HG02623 (cell line): ENCODE data around the gene FHOD3.

ENCODE experiments used
- ATAC-seq: cut with Tn5 transposase; IDR thresholded peaks from one replicate; pipeline ENCODE4 v1.9.1; 2021; ENCODE audit warnings: moderate library complexity; ENCODE audit not compliant: unreplicated experiment

Gene FHOD3

DNA sequence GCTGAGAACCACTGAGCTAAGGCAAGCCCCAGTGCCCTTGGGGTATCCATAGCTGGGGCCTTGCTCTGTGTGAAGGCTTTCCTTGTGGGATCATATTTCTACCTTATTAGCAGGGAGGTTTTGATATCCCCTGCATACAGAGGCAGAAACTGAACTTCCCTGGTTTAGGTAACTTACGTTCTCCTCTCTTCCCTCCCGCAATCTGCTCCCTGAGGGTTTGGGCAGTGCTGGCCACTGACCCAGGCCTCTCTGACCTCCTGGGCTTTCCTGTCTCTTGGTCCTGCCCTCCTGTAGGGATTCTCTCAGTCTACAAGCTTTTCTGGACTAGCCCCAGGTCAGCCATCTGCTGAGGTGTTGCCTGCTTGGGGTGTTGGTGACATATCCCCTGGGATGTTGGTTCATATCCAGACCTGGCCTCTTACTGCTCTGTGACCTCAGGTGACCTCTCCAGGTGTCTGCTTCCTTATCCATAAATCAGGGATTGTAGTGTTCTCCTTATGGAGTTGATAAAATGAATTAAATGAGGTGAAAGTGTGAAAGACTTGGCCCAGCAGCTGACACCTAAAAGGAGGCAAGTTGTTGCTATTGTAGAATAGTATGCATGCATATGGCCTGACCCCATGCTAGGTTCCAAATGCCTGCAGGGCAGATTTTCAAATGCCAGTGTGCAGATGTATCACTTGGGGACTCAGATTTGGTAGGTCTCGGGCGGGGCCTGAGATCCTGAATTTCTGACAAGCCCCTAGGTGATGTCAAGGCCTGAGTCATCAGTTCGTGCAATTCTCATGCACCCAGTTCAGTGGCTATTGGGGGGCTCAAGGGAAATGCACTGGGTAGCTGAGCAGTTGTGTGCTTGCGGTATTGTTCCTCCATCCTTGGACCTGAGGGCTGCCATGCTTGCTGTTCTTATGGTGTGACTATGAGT lies 106.6 kb downstream of the FHOD3 start:
- ATAC-seq, result no peak

DNA sequence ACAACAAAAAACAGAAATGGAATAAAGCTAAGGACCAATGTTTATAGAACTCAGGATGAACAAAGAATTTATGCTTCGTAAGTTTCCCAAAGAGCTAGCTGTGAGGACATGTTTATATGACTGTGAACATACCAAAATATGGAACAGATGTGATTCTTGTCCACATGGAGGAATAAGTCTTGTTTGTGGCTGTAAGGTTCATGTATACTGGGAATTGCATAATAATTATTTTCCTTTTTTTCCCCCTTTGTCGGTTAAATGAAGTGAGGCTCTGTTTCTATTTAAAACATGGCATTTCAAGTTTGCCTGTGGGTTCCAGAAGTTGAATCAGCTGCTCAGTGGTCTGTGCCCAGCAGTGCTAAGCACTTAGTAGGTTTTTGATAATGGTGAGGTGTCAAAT lies 108.1 kb downstream of the FHOD3 start:
- no peak for ATAC-seq

GRCh38 chr18:36406805-36407204 lies 109.3 kb downstream of the FHOD3 start:
- no peak for ATAC-seq

GRCh38 chr18:36408606-36409005 lies 111.1 kb downstream of the FHOD3 start:
- ATAC-seq, result no peak

- ATAC-seq, result no peak
Observed at GRCh38 chr18:36409779-36410178, 112.3 kb downstream of the FHOD3 start.

GRCh38 chr18:36410346-36410745 lies 112.8 kb downstream of the FHOD3 start:
- no peak for ATAC-seq

DNA sequence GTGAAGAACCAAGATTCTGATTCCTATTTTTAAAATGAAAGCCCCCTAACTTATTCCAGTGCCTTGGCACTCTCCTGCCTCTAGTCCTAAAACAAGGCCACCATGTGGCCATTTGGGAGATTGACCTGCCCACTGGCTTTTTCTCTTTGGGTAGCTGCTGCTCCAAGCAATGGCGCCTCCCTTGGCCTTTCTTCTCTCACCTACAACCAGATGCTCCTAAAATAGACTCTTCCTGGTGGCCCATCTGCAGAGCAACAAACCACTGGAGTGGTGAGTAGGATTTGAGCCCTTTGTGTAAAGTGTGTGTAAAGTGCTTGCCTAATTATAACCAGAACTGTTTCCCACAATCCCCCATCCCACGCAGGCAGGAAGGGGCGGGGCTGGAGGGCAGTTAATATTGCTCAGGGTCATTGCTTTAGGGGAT lies 114.2 kb downstream of the FHOD3 start:
- no peak for ATAC-seq

GRCh38 chr18:36412778-36413177 lies 115.3 kb downstream of the FHOD3 start:
- ATAC-seq, result no peak

DNA sequence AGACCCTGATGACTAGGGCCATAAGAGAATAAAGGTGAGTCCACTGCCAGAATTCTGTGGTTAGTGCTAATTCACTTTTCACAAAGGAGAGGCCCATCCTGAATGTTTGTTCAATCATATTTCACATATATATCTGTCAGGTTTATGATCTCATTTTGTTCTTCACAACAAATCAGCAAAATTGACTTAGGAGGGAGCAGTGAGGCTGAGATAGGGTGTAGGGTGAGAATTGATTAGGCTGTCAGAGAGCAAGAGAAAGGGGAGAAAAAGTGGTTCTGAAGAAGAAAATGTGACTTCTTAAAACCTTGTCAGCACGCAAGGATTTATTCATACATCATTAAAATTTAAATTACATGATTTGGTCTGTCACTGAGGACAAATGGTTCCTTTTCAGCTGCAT lies 117.7 kb downstream of the FHOD3 start:
- ATAC-seq, result no peak

- no peak for ATAC-seq
Observed at GRCh38 chr18:36415625-36416024, 118.1 kb downstream of the FHOD3 start.

GRCh38 chr18:36419188-36419899 lies 121.8 kb downstream of the FHOD3 start:
- no peak for ATAC-seq

GRCh38 chr18:36419900-36420531 lies 122.5 kb downstream of the FHOD3 start:
- no peak for ATAC-seq

GRCh38 chr18:36420826-36421225 lies 123.3 kb downstream of the FHOD3 start:
- no peak for ATAC-seq

DNA sequence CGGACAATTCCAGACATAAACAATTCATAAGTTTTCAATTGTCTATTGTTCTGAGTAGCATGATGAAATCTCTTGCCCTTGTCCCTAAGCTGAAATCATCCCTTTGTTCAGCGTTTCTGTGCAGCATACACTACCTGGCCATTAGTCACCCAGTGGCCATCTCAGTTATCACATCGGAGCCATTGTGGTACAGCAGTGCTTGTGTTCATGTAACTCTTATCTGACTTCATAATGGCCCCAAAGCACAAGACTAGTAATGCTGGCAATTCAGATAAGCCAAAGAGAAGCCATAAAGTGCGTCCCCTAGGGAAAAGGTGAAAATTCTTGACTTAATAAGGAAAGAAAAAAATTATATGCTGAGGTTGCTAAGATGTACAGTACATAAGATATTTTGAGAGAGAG lies 127.2 kb downstream of the FHOD3 start:
- peak; percentile 66 for ATAC-seq

GRCh38 chr18:36427369-36427768 lies 129.9 kb downstream of the FHOD3 start:
- no peak for ATAC-seq

GRCh38 chr18:36427831-36428230 lies 130.3 kb downstream of the FHOD3 start:
- ATAC-seq, result no peak

- ATAC-seq, result no peak
Observed at GRCh38 chr18:36428431-36429029, 131.0 kb downstream of the FHOD3 start.

DNA sequence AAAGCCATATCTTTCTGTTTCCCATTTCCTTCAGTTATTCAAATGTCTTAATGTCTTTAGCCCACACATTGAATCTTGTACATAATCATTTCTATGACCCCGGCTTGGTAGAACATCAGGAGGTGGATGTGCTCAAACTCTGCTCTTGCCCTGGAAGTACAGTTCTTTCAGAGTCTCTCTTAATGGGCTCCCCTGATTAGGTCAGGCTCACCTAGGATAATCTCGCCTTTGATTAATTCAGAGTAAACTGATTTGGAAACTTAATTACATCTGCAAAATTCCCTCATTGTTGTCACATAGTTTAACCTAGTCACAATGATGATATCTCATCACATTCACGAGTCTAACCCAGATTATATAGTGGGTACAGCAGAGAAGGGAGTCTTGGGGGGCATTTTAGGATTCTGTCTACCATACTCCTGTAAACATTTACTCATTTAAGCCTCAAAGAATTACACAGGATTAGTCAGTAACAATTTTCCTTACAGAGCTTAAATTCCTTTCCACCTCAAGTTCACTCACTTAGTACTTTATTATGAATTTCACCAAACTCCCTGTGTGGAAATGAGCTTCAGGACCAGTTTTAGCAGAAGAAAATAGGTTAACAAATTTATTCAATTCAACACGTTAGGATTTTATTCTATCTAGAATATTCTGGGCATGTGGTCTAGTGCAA lies 135.5 kb downstream of the FHOD3 start:
- no peak for ATAC-seq

GRCh38 chr18:36436387-36436786 lies 138.9 kb downstream of the FHOD3 start:
- ATAC-seq, result no peak

DNA sequence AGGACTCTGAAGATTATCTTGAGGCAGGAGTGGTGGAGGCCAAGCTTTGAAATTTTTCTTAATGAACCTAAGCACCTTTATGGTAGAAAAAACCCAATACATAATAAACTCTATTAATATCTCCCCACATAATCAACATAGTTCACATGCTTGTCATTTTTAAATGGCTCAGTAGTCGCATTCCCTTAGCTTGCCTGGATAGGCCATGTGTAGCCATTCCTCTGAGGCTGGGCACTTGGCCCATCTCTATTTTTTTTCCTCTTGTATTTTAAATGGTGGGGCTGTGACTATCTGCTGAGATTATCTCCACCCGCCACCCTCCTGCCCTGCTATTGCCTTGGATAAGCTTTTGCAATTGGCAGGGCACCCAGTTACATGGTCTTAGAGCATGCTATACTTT lies 143.1 kb downstream of the FHOD3 start:
- no peak for ATAC-seq
